GM12892 (cell line): ENCODE results near the gene CDH4.

Experiments used
- POLR2A ChIP-seq: IDR thresholded peaks from 2 replicates; pipeline ENCODE4 v1.6.1; 2011; ENCODE audit warnings: low read depth, low read length, control low read depth
- POLR2AphosphoS5 ChIP-seq: IDR thresholded peaks from 2 replicates; pipeline ENCODE4 v1.6.1; 2011; ENCODE audit warnings: low read depth, low read length, control low read depth
- TAF1 ChIP-seq: IDR thresholded peaks from 2 replicates; pipeline ENCODE4 v1.6.1; 2011; ENCODE audit warnings: low read depth, mild to moderate bottlenecking, control low read depth, low read length, borderline replicate concordance

DNA sequence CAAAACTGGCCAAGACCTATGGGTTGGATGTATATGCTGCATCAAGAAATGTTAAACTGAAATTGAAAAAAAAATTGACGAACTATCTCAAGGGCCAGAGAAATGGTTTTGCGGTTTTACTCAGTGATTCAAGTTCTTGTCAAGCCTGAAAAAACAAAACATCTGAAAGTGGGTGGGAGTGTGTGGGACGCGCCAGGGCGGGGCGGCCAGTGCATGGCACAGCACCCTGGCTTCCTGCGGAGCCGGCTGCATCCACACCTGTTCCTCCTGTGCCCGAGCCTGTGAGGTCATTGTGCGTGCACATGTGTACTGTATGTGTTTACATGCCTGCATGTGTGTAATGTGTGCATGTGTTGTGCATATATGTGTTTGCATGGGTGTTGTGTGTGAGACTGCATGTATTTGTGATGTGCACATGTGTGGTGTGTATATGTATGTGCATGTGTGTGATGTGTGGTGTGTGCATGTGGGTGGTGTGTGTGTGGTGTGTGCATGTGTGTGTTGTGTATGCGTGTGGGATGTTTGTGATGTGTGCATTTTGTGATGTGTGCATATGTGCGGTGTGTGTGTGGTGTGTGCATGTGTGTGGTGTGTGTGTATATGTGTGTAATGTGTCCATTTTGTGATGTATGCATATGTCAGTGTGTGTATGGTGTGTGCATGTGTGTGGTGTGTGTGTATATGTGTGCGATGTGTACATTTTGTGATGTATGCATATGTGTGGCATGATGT is 59.8 kb downstream of the CDH4 start:
- TF ChIP-seq POLR2A (no peak), POLR2AphosphoS5 (no peak), TAF1 (no peak)
